CMK (cell line): ENCODE results near the gene RNF149.
"Not testable (repeated sequence)": the region's sequence is repeated elsewhere in the genome, so short reads cannot be mapped to it uniquely, and the experiment has no call there.

Experiments used
- DNase-seq: peaks from one replicate; pipeline ENCODE4 v3.0.0-alpha.2; 2010; ENCODE audit warnings: low read depth

Gene RNF149

DNA sequence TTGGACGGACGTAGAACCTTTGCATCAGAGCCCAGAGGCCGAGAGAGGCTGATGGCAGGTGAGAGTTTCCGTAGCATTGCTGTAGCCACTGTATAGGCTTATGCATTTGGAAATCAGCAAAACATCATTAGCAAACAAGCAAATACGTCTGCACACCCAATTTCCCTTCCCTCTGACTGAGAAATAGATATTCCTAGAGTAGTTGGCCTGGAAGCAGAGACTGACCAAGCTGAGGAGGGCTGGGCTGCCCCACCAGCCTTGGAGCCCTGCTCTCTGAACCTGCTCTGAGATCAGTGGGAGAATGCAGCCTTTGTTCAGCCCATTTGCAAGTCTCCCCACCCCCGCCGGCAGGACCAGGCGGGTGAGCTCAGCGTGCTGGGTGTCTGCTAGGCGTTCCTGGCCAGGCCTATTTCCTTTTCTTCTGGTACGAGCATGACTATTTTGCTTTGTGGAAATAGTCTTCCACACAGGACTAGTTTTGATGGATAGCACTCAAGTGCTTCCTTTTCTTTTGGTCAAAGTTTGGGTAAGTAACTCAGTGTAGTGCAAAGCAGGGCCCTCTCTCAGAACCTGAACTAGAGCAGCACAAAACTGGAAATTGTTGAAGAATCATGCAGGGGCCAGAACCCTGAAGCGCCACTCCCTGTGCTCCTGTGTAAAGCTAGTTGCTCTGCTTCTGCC lies 21.9 kb upstream of the RNF149 start:
- DNase-seq: no peak

DNA sequence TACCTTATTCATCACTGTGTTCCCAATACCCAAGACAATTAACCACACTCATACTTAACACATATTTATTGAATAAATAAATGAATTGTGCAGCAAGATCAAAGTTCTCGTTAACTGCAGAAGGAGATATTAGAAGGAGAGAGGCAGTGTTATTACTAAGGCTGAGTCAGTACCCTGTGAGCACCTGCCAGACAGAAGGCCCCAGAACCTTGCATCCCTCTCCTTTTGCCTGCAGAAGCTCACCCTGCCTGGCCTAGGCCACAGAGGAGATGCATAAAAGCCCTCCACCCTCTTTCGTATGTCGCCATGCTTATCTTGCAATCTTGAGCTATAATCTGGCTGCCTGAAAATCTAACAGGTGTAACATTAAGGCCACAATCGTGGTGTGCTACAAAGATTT lies 20.5 kb upstream of the RNF149 start:
- no peak for DNase-seq

DNA sequence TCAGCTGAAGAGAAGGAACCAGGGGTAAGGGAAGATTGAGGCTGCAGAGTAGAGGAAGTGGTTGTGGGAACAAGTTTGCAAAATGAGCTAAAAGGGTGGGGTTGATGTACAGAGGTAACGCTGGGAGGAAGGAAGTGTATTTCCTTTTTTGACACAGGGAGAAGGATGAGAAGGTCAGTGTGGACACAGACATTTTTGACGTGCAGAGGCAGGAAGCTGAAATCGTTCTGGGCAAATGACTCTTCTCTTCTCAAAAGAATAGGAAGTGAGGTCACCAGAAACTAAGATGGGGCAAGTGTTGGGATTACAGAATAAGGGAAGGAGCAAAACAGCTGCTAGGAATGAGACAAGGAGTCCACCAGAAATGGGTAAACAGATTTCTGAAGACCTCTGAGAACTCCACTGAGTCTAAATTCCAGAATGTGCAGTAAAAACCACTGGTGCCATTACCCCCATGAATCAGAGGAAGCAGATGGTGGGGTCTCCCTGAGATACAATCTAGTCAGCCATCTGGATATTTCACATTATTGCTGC lies 20.0 kb upstream of the RNF149 start:
- DNase-seq: peak; percentile 77

DNA sequence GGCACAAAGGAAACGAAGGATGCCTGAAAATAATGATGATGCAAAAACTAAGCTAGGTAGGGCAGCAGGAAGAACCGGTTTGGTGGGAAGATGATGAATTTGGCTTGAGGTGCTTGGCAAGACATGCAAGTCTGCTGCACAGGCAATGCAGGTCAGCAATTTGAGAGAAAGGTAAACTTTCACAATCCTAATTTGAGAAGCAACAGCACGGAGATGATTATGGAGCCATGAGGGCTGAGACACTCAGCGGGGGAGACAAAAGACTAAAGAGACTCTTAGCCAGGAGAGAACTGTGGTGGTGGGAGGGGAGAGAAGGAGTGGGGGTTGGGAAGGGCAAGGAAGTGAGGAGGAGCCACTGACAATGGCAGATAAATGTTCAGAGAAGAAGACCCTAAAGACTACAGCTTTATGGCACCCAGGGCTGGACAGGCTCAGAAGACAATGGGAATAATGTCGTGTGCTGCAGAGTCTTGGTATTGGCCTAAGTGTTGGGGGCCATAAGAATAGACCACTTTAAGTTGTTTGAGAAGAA lies 19.4 kb upstream of the RNF149 start:
- DNase-seq: no peak

DNA sequence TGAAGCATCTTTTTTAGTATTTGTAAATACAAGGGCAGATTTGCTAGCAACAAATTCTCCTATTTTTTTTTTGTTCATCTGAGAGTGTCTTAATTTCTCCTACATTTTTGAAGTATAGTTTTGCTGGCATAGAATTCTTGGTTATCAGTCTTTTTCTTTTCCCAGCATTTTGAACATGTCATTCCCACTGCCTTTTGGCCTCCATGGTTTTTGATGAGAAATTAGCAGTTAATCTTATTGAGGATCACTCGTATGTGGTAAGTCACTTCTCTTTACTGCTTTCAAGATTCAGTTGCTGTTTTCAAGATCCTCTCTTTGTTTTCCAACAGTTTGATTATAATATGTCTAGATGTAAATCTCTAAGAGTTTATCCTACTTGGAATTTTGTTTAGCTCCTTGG lies 16.9 kb upstream of the RNF149 start:
- no peak for DNase-seq

DNA sequence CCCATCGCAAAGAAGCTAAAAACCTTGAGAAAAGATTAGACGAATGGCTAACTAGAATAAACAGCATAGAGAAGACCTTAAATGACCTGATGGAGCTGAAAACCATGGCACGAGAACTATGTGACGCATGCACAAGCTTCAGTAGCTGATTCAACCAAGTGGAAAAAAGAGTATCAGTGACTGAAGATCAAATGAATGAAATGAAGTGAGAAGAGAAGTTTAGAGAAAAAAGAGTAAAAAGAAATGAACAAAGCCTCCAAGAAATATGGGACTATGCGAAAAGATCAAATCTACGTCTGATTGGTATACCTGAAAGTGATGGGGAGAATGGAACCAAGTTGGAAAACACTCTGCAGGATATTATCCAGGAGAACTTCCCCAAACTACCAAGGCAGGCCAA lies 8.1 kb upstream of the RNF149 start:
- not testable (repeated sequence) for DNase-seq

DNA sequence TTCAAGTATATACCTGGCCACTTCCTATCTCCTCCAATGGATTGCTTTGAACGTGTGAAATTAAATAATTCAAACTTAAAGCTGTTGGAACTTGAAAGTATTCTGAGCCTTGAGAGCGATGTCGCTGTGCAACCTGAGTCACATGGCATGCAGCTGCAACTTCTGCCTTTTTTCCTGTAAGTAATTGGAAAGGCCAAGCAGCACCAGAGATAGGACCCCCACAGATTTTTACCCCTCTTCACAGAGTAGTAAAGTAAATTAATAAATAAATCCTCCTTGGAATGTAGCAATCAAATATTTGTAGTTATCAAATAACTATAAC lies 3.2 kb upstream of the RNF149 start:
- DNase-seq: no peak

DNA sequence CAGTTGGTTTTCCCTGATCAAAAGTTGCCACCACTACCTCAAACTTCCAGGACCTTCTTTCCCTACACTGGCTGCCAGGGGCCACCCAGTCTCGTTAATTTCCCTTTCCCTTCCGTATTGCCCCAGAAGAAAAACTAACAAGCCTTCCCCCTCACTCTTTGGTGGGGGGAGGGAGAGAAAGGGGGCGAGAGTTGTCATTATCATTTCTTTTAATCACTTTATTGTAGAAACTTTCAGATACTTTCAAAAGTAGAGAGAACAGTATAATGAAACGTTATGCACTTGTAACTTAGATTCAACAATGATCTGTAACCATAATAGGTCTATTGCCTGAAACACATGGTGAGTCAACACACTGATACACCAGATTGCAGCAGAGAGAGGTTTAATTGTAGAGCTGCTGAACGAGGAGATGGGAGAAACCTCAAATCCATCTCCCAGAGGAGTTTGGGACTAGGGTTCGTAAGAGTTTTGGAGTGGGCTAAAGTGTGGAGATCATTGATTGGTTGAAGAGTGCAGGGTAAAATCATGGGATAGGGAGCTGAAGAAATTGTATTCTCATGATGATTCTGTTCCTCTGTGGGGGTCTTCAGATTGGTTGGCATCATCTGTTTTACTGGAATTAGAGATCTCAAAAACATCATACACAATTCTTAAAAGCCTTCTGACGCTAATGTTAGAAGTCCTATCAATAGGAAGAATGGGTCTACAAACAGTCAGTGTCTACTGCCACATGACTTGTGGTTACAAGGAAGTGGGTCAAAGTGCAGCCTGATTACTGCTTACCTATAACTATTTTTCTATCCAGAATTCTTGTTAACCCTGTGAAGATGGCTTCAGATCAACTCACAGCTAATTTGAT lies 2.6 kb upstream of the RNF149 start:
- DNase-seq: no peak

DNA sequence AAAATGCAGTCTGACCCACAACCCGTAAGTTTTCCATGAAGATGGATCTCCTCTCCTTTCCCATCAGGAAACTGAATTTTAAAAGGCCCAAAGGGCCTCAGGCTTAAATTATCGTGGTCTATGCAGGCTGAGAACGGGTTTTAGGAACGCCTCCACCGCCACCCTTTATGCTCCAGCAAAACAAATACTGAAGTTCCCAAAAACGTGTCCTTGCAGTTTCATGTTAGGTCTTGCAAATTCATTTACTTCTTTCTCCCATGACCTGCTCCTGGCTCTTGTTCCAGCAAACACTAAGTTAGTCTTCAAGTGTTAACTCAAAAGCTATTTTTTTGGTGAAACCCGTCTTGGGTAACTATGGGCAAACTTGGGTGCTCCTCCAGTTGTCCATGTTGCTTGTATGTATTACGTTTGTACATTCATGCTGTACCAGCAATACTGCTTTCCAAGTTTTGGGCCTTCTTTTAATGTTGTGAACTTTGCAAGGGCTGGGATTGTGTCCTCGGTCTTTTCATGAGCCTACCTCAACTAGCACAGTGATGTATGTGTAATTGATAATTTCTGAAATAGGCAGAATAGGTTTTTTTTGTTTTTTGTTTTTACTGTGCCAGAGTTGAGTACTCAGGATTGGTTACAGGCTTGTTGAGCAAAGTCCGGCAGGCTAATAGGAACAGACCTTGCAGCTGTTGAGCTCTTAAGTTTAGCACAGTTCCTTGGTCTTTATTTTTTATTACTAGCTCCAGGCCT lies 1.8 kb upstream of the RNF149 start:
- no peak for DNase-seq

DNA sequence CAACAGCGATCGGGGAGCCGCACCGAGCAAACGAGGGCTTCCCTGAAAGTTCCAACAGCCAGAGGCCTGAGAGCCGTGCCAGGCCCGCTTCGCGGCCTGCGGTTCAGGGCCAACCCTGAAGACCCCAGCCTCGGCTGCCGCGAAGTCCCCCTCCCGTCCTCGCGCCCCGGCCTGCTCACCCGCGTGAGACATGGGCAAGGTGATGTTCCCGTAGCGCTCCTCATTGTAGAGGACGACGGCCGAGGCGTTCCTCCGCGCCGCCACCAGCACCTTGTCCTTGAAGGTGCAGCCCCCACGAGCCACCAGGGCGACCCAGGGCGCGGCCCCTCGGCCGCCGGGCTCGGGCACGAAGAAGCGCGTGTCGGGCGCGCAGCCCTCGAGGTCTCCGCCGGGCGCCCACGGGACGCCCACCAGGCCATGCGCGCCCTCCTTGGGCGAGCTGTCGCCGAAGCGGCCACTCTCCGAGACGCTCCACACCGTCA lies 510 bp downstream of the RNF149 start:
- DNase-seq: no peak

DNA sequence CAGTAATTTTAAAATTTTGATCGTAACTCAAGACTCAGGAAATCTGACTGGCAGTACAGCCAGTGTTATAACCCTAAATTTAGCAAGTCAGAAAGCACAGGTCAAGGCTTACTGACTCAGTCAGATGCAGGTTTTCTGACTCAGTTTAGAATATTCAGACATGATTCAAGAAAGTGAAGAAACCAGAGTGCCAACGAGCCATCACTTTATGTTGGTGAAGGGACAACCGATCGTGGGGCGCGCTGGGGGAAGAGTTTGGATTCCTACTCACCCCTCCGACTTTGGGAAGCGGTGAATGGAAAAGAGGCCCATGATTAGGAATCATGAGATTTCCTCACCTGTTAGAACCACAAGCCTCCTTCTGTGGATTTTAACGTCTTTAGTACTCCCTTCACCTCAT lies 998 bp downstream of the RNF149 start:
- no peak for DNase-seq

DNA sequence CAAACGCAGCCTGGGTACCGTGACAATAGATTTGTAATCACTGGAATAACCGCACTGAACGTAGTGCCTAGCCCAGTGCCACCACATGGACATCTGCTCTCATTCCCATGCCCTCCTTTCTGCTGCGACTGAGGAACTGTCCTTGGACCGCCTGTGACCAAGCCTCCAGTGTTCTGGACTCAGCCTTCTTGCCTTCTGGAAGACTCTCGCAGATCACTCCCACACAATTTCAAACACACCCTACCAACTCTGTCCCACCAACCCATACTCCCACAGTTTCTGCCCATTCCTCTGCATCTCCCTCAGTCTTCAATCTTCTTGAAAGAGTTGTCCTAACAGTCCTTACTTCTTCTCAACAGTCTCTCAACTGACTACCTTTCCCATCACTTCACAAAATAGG lies 2.1 kb downstream of the RNF149 start:
- DNase-seq: no peak

DNA sequence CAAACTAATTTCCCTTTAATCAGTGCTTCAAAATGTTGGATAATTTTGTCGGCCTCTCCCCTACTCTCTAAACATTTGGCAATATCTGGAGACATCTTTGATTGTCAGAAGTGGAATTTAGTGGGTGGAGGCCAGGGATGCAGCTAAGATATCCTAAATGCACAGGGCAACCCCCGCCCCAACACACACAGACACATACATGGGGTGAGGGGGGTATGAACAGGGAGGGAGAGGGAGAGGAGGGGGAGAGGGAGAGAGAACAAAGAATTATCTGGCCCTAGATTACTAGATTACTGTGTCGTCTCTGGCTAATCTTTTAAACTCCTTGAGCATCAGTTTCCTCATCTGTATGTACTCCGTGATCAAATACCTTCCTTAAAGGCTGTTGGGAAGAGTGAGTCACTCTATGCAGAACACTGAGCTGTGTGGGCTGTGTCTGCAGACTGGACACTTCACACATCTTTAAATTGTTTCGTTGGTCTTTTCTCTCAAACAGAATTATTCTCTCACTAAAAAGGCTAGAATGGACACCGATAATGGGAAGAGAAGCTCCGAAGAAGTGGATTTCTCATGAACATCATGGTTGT lies 2.9 kb downstream of the RNF149 start:
- DNase-seq: no peak

DNA sequence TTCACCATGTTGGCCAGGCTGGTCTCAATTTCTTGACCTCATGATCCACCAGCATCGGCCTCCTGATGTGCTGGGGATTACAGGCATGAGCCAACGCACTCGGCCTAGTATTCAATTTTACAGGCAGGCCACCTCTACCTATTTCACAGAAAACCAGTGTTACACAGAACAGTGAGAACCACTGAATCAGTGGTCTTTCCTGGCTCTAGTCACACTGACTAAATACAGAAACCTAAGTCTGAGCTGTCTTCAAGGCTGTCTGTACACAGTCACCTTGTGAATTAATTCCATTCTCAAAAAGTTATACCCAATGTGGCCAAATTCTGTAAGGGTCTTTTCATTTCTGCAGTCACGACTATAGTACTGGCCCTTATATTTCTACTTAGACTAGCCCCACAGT lies 3.5 kb downstream of the RNF149 start:
- no peak for DNase-seq

DNA sequence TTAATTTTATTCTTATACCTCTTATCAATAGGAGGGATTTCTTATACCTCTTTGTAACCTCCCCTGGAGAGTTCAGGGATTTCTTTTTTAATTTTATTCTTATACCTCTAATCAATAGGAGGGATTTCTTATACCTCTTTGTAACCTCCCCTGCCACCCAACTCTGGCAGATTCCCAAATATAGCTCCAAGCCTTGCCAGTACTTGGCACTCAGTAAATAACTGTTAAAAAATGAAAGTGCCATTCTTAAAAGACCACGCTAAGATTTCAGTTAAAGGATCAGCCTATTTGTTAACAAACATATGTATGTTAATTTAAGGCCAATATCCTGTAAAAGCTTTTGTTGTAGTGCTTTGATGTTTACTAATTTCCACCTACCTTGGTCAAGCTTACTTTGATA lies 4.8 kb downstream of the RNF149 start:
- no peak for DNase-seq

DNA sequence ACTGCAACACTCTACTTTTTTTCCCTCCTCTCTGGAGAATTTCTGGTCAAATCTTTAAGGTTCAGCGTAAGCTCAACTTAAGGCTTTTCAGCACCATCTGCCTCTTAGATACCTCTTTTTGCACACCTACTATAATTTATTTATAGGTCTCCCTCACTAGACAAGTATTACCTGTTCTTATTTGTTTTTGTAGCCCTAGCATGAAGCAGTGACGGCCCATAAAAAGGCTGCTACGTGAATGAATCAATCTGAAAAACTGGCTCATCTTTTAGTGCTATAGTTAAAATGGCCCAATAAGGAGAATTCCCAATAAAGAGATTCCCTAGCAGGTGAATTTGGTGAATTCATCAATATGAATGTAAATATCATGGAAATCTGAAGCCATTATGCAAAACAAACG lies 6.5 kb downstream of the RNF149 start:
- DNase-seq: no peak

DNA sequence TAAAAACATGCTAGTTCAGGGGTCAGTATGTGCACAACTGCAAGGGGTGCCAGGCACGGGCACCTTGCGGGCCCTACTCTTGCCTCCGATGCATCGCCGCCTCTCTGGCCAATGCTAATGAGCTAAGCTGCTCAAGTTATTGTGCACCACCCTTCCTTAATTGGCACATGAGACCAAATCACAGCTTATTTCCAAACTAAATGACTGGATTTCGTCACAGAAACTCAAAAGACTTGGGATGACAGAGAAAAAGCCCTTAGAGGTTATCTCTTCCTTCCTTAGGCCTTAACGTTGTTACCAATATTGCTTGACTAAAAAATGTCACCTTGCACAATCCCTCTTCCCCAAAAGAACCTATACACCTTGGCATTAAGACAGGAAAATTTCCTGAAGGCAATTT lies 7.7 kb downstream of the RNF149 start:
- DNase-seq: no peak

DNA sequence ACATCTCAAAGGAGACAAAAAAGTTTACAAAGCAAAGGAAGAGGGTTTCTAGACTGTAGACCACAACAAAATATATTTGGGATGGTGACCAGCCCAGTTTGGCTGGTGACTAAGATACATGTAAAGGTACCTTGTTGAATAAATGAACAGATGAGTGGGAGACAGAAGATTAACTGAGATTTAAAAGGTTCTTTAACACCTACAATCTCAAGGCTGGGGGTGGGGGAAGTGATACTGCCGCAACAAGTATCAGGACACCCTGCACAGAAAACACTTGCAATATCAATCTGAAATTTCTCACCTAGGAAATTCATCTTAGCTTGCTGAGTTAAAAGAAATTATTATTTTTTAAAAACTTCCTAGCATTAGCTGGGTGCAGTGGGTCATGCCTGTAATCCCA lies 8.3 kb downstream of the RNF149 start:
- no peak for DNase-seq

DNA sequence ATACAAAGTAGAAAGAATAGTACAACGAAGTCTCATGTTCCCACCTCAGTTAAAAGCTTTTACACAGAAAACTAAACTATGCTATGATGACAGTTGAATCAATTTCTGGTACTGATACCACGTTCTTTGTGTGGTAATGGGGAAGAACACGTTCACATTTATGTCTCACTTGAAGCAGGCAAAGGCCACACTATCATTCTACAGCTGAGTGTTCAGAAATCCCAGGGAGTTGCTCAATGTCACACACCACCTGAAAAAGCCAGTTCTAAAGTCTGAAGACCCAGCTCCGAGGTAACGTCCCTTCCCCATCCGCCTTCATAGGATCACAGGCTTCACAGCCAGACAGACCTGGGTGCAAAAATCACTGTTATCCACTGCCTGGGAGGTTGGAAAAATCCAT lies 8.9 kb downstream of the RNF149 start:
- DNase-seq: no peak

DNA sequence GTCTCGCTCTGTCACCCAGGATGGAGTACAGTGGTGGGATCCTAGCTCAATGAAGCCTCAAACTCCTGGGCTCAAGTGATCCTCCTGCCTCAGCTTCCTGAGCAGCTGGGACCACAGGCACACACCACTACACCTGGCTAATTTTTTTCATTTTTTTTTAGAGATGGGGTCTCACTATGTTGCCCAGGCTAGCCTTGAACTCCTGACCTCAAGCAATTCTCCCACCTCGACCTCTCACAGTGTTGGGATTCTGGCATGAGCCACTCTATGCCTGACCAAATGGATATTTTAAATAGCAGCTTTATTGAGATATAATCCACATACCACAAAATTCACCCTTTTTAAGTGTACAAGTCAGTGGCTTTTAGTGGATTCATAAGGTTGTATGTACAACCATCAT lies 11.1 kb downstream of the RNF149 start:
- no peak for DNase-seq

DNA sequence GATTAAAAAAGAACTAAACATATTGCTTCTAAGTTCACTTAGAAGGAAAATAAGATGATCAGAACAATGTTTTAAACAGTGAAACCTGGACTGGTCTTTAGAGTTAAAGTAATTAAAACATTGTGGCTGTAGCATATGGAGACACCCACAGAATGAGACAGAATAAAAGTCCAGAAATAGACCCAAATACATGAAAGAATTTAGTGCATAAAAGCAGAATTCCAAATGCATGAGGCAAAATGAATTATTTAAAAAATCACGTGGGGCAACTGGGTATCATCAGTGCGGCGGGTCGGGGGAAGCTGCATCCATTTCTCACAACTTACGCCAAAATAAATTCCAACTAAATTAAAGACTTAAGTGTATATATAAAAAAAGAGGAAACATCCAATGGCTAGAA lies 12.1 kb downstream of the RNF149 start:
- DNase-seq: no peak

DNA sequence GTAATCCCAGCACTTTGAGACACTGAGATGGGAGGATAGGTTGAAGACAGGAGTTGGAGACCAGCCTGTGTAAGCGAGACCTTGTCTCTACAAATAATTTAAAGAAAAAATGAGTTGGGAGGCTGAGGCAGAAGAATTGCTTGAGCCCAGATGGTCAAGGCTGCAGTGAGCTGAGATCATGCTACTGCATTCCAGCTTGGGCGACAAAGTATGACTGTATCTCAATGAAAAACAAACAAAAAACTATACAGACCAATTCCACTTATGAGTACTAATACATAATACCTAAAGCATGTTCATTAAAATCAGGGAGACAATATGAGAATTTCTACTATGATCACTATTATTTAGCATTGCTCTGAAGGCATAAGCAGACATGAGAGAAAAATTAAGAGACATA lies 12.6 kb downstream of the RNF149 start:
- no peak for DNase-seq
